ENCODE results near the gene RPN1.

RPN1 gene

DNA sequence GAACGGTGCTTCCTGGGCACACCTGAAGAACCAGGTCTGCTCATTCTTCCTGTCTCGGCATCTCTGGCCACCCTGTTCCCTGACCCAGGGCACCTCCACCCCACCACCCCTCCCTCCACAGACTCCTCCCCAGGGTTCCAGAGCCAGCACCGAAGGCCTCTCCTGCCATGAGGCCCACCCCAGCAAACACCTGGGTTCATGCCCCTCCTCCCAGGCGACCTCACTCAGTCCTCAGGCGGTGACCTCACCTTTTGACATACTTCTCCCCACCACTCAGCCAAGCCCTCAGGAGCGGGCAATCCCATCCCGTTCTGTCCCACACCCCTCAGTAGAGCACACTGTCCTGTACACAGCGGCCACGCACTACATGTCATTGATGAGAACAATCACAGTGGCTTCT lies 72.3 kb downstream of the RPN1 start:
- no peak for DNase-seq (ENCODE audit: low read depth)

DNA sequence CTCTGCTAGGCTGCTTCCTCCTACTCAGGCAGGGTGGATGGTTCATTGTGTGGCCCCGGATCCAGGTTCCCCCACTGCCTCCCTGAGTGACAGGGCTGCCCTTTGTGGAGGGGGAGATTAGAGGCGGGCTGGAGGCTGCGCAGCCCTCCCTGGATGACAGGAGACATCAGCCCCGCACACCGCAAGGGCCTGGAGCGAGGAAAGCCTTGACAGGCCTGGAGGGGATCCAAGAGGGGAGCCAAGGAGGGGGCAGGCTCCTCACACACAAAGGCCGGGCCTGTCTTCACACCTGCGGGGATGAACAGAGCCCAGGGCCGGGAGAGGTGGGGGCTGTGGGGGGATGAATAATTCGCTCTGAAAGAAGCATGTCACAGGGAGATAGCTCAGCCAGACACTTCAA lies 72.9 kb downstream of the RPN1 start:
- DNase-seq (ENCODE audit: low read depth), result no peak

GRCh38 chr3:128576290-128576689 lies 74.3 kb downstream of the RPN1 start:
- DNase-seq (ENCODE audit: low read depth), result no peak

DNA sequence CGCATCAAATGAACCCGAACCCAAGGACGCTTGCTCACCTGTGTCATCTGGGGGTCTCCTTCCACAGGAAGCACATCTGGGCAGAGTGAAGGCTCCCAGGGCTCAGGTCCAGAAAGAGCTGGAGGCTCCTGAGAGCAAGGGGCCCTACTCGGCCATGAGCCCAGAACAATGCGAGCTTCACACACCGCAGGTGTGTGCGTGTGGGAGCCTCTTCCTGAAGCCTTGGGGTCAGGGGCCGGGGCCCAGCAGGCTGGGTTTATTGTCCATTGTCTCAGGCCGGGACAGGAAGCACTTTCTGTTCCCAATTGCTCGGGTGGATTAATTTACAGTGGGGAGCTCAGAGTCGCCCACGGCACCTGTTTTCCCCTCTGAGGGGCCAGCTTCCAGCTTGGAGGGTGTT lies 74.8 kb downstream of the RPN1 start:
- no peak for DNase-seq (ENCODE audit: low read depth)

- no peak for DNase-seq (ENCODE audit: low read depth)
These were observed 76.9 kb downstream of the RPN1 start for GRCh38 chr3:128573707-128574162.

GRCh38 chr3:128573160-128573559 lies 77.5 kb downstream of the RPN1 start:
- DNase-seq (ENCODE audit: low read depth), result no peak

DNA sequence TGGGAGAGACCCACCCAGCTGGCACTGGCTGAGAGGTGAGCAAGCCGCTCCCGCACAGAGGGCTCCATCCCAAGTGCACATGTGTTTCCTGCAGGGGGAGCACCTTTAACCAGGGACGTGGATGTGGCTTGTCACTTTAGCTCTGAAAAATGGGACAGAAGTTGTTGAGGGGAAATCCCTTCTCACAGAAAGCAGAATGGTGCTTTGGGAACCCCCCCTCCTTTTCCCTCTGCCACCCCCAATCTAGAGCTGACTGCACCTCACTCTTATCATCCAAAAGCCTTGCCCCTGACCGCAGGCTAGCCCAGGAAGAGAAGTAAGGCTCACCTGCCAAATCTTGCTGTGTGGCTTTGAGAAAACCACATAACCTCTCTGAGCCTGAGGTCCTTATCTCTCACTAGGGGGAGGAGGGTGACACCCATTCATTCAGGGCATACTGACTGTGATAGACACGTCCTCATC lies 77.9 kb downstream of the RPN1 start:
- DNase-seq (ENCODE audit: low read depth), result no peak

DNA sequence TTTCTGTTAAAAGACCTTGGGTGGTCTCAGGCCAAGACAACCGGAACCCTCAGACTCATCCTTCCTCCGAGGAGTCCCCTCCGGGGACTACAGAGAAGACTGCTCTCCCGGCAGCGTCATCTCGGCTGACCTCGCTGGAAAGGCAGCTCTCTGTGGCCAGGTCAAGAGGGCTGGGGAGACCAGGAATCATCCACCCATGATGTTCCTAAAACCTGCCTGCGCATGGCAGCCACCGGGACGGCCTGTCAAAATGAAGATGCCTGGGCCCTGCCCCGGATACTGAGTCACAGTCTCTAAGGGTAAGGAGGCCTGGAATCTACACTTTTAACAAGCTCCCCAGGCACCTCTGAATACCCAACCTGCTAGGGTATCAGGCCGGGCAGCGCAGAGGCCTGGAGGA lies 78.6 kb downstream of the RPN1 start:
- DNase-seq (ENCODE audit: low read depth), result no peak

All from GM04503 (cell line).